ENCODE results near the gene GPR61. TPM values are rescaled to one million over a fixed set of nuclear protein-coding genes. Genes with fewer than 3 reads are reported as not detected.

GPR61 gene
- total RNA-seq, 4 donors from 2014 or later, result 0.19 to 1.4 TPM; not detected in 2

DNA sequence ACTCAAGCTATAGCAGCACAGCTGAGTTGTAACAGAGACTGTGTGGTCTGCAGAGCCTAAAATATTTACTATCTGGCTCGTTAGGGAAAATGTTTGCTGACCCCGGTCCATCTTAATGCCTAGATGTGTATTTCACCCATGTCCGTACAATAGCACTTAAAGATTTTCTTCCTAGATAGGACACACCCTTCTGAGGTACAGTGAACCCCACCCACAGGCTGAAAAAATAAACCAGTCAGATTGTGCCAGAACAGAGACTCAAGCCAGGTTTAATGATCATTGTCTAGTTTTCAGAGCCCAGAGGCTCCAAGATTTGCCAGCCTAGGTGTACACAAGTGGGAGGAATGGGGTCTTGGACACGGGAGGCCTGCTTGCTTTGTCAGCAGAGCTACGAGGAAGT is 35.7 kb upstream of the GPR61 start:
- DNase-seq (ENCODE audit: low spot score in 2 of 2), result no peak
- no peaks in the 10 kb centered on the region for H3K27me3 ChIP-seq
- H3K4me3 ChIP-seq, result no peak overlapping the region
- H3K27ac ChIP-seq, result no peak overlapping the region
- no peaks in the 10 kb centered on the region for H3K9me3 ChIP-seq
- peaks cover 3% of the 10 kb centered on the region for H3K36me3 ChIP-seq
- WGBS, result 47% methylated on average over 5 of the region's 5 CpGs
- TF ChIP-seq POLR2A (IDR thresholded peaks at IDR 0.05), result no peak
- no peak for TF ChIP-seq POLR2AphosphoS5 (IDR thresholded peaks at IDR 0.05)
- TF ChIP-seq CTCF (IDR thresholded peaks at IDR 0.05), result no peak
- TF ChIP-seq EP300 (IDR thresholded peaks at IDR 0.05), result no peak
- peaks cover 53% of the 10 kb centered on the region for H3K4me1 ChIP-seq

GRCh38 chr1:109504974-109505373 is 34.7 kb upstream of the GPR61 start:
- H3K27ac ChIP-seq, result no peak overlapping the region
- DNase-seq (ENCODE audit: low spot score in 2 of 2), result no peak
- peaks cover 50% of the 10 kb centered on the region for H3K4me1 ChIP-seq
- no peaks in the 10 kb centered on the region for H3K27me3 ChIP-seq
- H3K9me3 ChIP-seq, result no peaks in the 10 kb centered on the region
- 87% methylated on average over 1 of the region's 1 CpG for WGBS
- H3K4me3 ChIP-seq, result no peak overlapping the region
- peaks cover 3% of the 10 kb centered on the region for H3K36me3 ChIP-seq
- TF ChIP-seq POLR2AphosphoS5 (IDR thresholded peaks at IDR 0.05), result no peak
- TF ChIP-seq POLR2A (IDR thresholded peaks at IDR 0.05), result no peak
- no peak for TF ChIP-seq CTCF (IDR thresholded peaks at IDR 0.05)
- TF ChIP-seq EP300 (IDR thresholded peaks at IDR 0.05), result no peak

GRCh38 chr1:109508001-109508872 is 31.4 kb upstream of the GPR61 start:
- no peak overlapping the region for H3K27ac ChIP-seq
- peaks cover 29% of the 10 kb centered on the region for H3K4me1 ChIP-seq
- no peaks in the 10 kb centered on the region for H3K9me3 ChIP-seq
- no peak overlapping the region for H3K4me3 ChIP-seq
- no peak for DNase-seq (ENCODE audit: low spot score in 2 of 2)
- no peak for TF ChIP-seq EP300 (IDR thresholded peaks at IDR 0.05)
- no peak for TF ChIP-seq POLR2A (IDR thresholded peaks at IDR 0.05)
- TF ChIP-seq POLR2AphosphoS5 (IDR thresholded peaks at IDR 0.05), result no peak
- TF ChIP-seq CTCF (IDR thresholded peaks at IDR 0.05), result no peak
- no peaks in the 10 kb centered on the region for H3K36me3 ChIP-seq
- H3K27me3 ChIP-seq, result no peaks in the 10 kb centered on the region
- 95% methylated on average over 21 of the region's 25 CpGs for WGBS

- Histone ChIP-seq H3K9me3 (no peaks in the 10 kb centered on the region), H3K27ac (no peak overlapping the region), H3K27me3 (no peaks in the 10 kb centered on the region), H3K36me3 (no peaks in the 10 kb centered on the region), H3K4me1 (peaks cover 23% of the 10 kb centered on the region), H3K4me3 (peak overlapping the region; percentile 82)
- WGBS, result 72% methylated on average over 6 of the region's 7 CpGs
- DNase-seq (ENCODE audit: low spot score in 2 of 2), result no peak
- TF ChIP-seq POLR2A (IDR thresholded peaks at IDR 0.05), result no peak
- TF ChIP-seq EP300 (IDR thresholded peaks at IDR 0.05), result no peak
- TF ChIP-seq POLR2AphosphoS5 (IDR thresholded peaks at IDR 0.05), result no peak
- no peak for TF ChIP-seq CTCF (IDR thresholded peaks at IDR 0.05)
These were observed 30.8 kb upstream of the GPR61 start for GRCh38 chr1:109508873-109509175.

DNA sequence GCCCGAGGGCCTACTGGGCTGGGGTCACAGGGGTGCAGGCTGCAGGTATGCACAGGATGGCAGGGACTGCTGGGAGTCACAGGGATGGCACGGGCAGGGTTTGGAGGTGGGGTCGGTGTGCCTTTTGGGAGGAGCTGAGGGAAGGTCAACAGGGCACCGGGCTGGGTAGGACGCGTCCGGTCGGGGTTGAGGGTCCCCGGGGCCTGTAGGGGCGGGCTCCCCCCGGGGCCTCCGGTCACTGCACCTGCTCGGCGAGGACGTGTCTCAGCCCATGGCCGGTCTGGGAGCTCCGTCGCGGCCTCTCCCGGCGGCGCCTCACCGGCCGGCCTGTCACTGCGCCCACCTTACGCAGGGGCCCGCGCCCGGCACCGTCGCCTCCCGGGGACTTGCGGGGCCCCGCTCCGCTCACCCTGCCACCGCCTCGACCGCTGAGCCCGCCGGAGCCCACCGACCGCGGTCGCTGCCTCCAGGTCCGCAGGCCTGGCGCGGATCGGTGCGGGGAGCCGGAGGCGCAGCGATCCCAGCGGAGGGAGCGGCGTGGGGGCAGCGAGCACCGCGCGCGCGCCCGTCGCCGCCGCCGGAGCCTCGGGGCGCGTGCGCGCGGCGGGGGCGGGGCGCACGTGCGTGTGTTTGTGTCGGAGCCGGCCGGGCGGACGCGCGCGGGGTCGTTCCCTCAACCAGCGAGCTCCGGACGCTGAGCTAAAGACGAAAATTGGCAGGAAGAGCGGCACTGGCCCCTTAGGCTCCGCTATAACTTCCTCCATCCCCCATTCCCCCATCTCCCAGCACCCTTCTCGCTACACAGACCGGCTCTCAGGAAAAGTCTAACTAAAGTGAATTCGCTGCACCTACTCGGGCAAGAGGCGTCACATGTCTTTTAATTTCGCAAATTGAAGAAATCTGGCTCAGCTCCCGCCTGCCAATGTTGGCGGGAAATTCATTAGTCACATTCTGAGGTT is 30.2 kb upstream of the GPR61 start, which contains the start of gene AMIGO1:
AMIGO1 (minus strand) TSS at position 552 of the 959 bp plus-strand sequence. CDS start 815 bp downstream, outside the sequence.
- 3% methylated on average over 19 of the region's 100 CpGs for WGBS
- Histone ChIP-seq H3K9me3 (no peaks in the 10 kb centered on the region), H3K27me3 (no peaks in the 10 kb centered on the region), H3K4me3 (peak within 1 kb of the TSS; percentile 82), H3K27ac (no peak within 1 kb of the TSS), H3K4me1 (peaks cover 18% of the 10 kb centered on the region), H3K36me3 (no peaks in the 10 kb centered on the region)
- no peak for DNase-seq (ENCODE audit: low spot score in 2 of 2)
- TF ChIP-seq POLR2A (IDR thresholded peaks at IDR 0.05), result no peak
- no peak for TF ChIP-seq EP300 (IDR thresholded peaks at IDR 0.05)
- no peak for TF ChIP-seq CTCF (IDR thresholded peaks at IDR 0.05)
